Left lung (tissue), 10 donors: Measurements from ENCODE around the gene NAP1L4. TPM values are rescaled to one million over a fixed set of nuclear protein-coding genes. Genes with fewer than 3 reads are reported as not detected.

Source experiments
- ATAC-seq: fragments of 200-7000 bp; cut with Tn5 transposase; one replicate; pipeline ENCODE4 v1.9.1; 2020; ENCODE audit warnings: moderate library complexity
- DNase-seq, 4 donors: peaks; one replicate each; pipeline ENCODE4 v3.0.0-alpha.2; 2013 to 2020
- H3K27ac ChIP-seq, 2 donors: fragments of 200-600 bp; sonication (generic) in 1 of 2; one replicate each; pipeline versions ENCODE4 v1.5.0 to v1.8.0; 2020 to 2021
- H3K27me3 ChIP-seq, 2 donors: fragments of 200-600 bp; sonication (generic) in 1 of 2; one replicate each; pipeline versions ENCODE4 v1.5.0 to v1.8.0; 2020 to 2021
- H3K36me3 ChIP-seq, 2 donors: fragments of 200-600 bp; sonication (generic) in 1 of 2; one replicate each; pipeline versions ENCODE4 v1.5.0 to v1.8.0; 2020 to 2021
- H3K4me1 ChIP-seq, 2 donors: fragments of 200-600 bp; one replicate each; pipeline ENCODE4 v1.8.0; 2021
- H3K4me3 ChIP-seq, 2 donors: fragments of 200-600 bp; sonication (generic) in 1 of 2; one replicate each; pipeline versions ENCODE4 v1.5.0 to v1.8.0; 2020 to 2021; ENCODE audit warnings: mild to moderate bottlenecking in 1 of 2
- H3K9me3 ChIP-seq, 2 donors: fragments of 200-600 bp; sonication (generic) in 1 of 2; one replicate each; pipeline versions ENCODE4 v1.5.0 to v1.8.0; 2020 to 2021
- CTCF ChIP-seq, 2 donors: fragments of 200-600 bp; sonication (generic) in 1 of 2; IDR thresholded peaks; one replicate each; pipeline versions ENCODE4 v1.5.0 to v1.8.0; 2021; ENCODE audit warnings: antibody characterized with exemption in 2 of 2
- intact Hi-C, 2 donors: fragments of 100-400 bp; cut with DNase I; formaldehyde crosslinking; loops; one replicate each; pipeline versions ENCODE4 v1.11.2 to v1.14.2; 2022
- polyA plus RNA-seq, 6 donors: library from polyadenylated mRNA; unstranded; fragments of 120-200 nt; gene quantifications; one replicate each; pipeline ENCODE4 v1.2.1, GENCODE V29; 2013; ENCODE audit not compliant: insufficient read length in 6 of 6
- total RNA-seq, 2 donors: library from RNA; stranded (reverse); fragmentation: NEBNext Ultra II Directional; extraction: Animal tissue kit (Norgen Biotek cat#: 25700); gene quantifications; one replicate each; pipeline ENCODE4 v1.2.1, GENCODE V29; 2021
- donor health status: DM: no; HTN: yes; CAD: no.
- donor health status: DM: no; HTN: no; CAD: no.

The NAP1L4 gene
- total and polyA plus RNA-seq, 8 donors, result 101 to 204 (median 180) TPM

DNA sequence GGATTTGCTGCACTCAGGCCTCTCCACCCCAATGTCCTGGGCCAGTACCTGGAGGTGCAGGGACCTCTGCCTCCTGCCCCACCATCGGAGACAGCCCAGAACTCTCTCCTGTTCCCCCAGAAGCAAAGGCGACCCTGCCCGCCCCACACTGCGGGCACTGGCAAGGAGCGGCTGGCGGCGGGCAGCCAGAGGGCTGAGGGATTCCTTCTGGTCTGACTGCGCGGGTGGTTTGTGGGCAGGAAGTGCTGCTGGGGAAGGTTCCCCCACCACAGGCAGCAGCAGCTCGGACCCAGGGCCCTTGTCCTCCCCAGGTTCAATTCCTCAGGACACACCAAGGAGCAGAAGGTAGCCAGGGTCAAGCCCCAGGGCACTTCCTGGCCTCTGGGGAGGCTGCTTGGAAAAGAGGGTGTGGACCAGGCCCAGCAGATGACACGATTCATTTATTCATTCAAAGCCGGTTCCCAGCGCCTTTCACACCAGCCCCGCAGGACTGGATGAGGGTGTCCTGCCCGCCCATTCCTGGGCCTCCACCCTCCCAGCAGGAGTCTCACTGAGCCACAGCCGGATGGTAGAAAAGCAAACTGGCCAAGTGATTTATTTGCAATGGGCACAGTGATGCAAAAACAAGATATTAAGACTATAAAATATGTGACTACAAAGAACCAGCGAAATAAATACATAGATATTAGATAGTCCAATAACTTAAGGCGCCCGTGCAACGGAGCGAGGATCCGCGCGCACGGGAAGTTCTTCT, 64.1 kb downstream of the NAP1L4 start:
- H3K4me1 ChIP-seq, result peaks cover 0 to 55% of the 10 kb centered on the region in 2 donors
- DNase-seq, result peak in 2 of 4 donors; percentile 35 to 81
- peak overlapping the region; percentile 46 to 54 for H3K4me3 ChIP-seq
- H3K27me3 ChIP-seq, result peaks cover 0 to 47% of the 10 kb centered on the region in 2 donors
- intact Hi-C loops, result no loop called here
- TF ChIP-seq CTCF (IDR thresholded peaks at IDR 0.05), result no peak
- H3K27ac ChIP-seq, result peak overlapping the region in 1 of 2 donors; percentile 90
- ATAC-seq, result no peak
- H3K36me3 ChIP-seq, result no peaks in the 10 kb centered on the region
- no peaks in the 10 kb centered on the region for H3K9me3 ChIP-seq

GRCh38 chr11:2927121-2927800, 64.9 kb downstream of the NAP1L4 start:
- H3K4me3 ChIP-seq, result peak overlapping the region in 1 of 2 donors; percentile 54
- no peak overlapping the region for H3K27ac ChIP-seq
- H3K36me3 ChIP-seq, result no peaks in the 10 kb centered on the region
- no peak for ATAC-seq
- TF ChIP-seq CTCF (IDR thresholded peaks at IDR 0.05), result no peak
- H3K4me1 ChIP-seq, result peaks cover 0 to 48% of the 10 kb centered on the region in 2 donors
- no peaks in the 10 kb centered on the region for H3K9me3 ChIP-seq
- peaks cover 0 to 47% of the 10 kb centered on the region in 2 donors for H3K27me3 ChIP-seq
- intact Hi-C loops, result no loop called here
- DNase-seq, result peak in 2 of 4 donors; percentile 27 to 58

DNA sequence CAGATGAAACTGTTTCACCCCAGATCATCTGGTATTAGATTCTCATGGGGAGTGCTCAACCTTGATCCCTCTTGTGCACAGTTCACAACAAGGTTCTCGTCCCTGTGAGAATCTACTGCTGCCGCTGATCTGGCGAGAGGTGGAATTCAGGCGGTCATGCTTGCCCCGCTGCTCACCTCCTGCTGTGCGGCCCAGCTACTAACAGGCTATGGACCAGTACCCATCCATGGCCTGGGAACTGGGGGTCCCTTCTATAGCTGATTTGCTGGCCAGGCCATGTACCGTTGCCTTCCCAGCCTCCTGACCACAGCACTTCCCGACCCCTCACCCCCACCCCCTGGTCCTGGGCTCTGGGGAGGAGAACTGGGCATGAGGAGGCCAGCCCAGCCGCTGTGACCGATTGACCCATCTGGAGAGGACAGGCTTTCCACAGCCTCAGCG, 65.5 kb downstream of the NAP1L4 start:
- Histone ChIP-seq H3K36me3 (no peaks in the 10 kb centered on the region), H3K4me3 (no peak overlapping the region), H3K4me1 (peaks cover 0 to 41% of the 10 kb centered on the region in 2 donors), H3K27ac (no peak overlapping the region), H3K9me3 (no peaks in the 10 kb centered on the region), H3K27me3 (peaks cover 0 to 47% of the 10 kb centered on the region in 2 donors)
- DNase-seq, result peak in 2 of 4 donors; percentile 27 to 69
- TF ChIP-seq CTCF (IDR thresholded peaks at IDR 0.05), result no peak
- no peak for ATAC-seq
- intact Hi-C loops, result no loop called here

GRCh38 chr11:2924821-2925675, 67.1 kb downstream of the NAP1L4 start:
- no peak for ATAC-seq
- peak in 1 of 4 donors; percentile 72 for DNase-seq
- Histone ChIP-seq H3K4me3 (no peak overlapping the region), H3K36me3 (no peaks in the 10 kb centered on the region), H3K4me1 (peaks cover 0 to 32% of the 10 kb centered on the region in 2 donors), H3K9me3 (no peaks in the 10 kb centered on the region), H3K27me3 (peaks cover 0 to 35% of the 10 kb centered on the region in 2 donors), H3K27ac (no peak overlapping the region)
- no peak for TF ChIP-seq CTCF (IDR thresholded peaks at IDR 0.05)
- intact Hi-C loops, result no loop called here
